Keratinocyte (primary cell): ENCODE measurements around the gene HDAC8.

Experiments
- EZH2 ChIP-seq: IDR thresholded peaks from one replicate; pipeline ENCODE4 v1.6.1; 2012; ENCODE audit warnings: inconsistent platforms, mild to moderate bottlenecking, low read length, moderate library complexity
- TF ChIP-seq, protein P1 (sequence below), 3 experiments: IDR thresholded peaks in 1 of 3; conservative IDR thresholded peaks in 1 of 3; optimal IDR thresholded peaks in 1 of 3; 2 replicates in 2 of 3; 3 replicates in 1 of 3; pipeline versions ENCODE3 to v1.5.1; 2011; ENCODE audit warnings: low read length in 3 of 3, mild to moderate bottlenecking in 3 of 3, moderate library complexity in 2 of 3, control low read depth in 1 of 3, inconsistent platforms in 1 of 3; ENCODE audit not compliant: insufficient read depth in 2 of 3; ENCODE audit errors: extremely low read depth in 1 of 3

GRCh38 chrX:72382202-72382595 lies 190.4 kb downstream of the HDAC8 start:
- TF ChIP-seq, protein P1, sequence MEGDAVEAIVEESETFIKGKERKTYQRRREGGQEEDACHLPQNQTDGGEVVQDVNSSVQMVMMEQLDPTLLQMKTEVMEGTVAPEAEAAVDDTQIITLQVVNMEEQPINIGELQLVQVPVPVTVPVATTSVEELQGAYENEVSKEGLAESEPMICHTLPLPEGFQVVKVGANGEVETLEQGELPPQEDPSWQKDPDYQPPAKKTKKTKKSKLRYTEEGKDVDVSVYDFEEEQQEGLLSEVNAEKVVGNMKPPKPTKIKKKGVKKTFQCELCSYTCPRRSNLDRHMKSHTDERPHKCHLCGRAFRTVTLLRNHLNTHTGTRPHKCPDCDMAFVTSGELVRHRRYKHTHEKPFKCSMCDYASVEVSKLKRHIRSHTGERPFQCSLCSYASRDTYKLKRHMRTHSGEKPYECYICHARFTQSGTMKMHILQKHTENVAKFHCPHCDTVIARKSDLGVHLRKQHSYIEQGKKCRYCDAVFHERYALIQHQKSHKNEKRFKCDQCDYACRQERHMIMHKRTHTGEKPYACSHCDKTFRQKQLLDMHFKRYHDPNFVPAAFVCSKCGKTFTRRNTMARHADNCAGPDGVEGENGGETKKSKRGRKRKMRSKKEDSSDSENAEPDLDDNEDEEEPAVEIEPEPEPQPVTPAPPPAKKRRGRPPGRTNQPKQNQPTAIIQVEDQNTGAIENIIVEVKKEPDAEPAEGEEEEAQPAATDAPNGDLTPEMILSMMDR (optimal IDR thresholded peaks at IDR 0.05 in 1 of 3, IDR thresholded peaks at IDR 0.05 in 1 of 3, conservative IDR thresholded peaks at IDR 0.05 in 1 of 3; ENCODE audit: extremely low read depth in 1 of 3, insufficient read depth in 2 of 3, low read length in 3 of 3): no peak
- TF ChIP-seq EZH2: no peak
